Measurements from ENCODE around the gene ANXA2R. TPM values are rescaled to one million over a fixed set of nuclear protein-coding genes. Genes with fewer than 3 reads are reported as not detected.

Gene ANXA2R
- total and polyA plus RNA-seq, 5 donors from 2014 or later = 35.8 to 69.7 (median 43.3) TPM

GRCh38 chr5:43050384-43050783 lies 10.3 kb upstream of the ANXA2R start:
- H3K36me3 Mint-ChIP-seq = peaks cover 28% of the 10 kb centered on the region
- no peaks in the 10 kb centered on the region for H3K27me3 ChIP-seq (ENCODE audit: control insufficient read depth, insufficient read depth, low read length)
- H3K27ac ChIP-seq (ENCODE audit: insufficient read depth, low read length, poor library complexity, severe bottlenecking) = no peak overlapping the region
- no peak overlapping the region for H3K4me3 Mint-ChIP-seq
- peaks cover 0 to 5% (median 0%) of the 10 kb centered on the region in 7 donors for H3K9me3 Mint-ChIP-seq
- no peaks in the 10 kb centered on the region for H3K9me3 ChIP-seq (ENCODE audit: control insufficient read depth in 2 of 2, low read length in 2 of 2)
- peaks cover 4 to 24% (median 10%) of the 10 kb centered on the region in 4 donors for H3K4me1 Mint-ChIP-seq
- no peaks in the 10 kb centered on the region for H3K4me1 ChIP-seq (ENCODE audit: control insufficient read depth, insufficient read depth, low read length, poor library complexity, severe bottlenecking)
- no peak overlapping the region for H3K4me3 ChIP-seq (ENCODE audit: low read depth, low read length)
- H3K27ac Mint-ChIP-seq = no peak overlapping the region
- no peaks in the 10 kb centered on the region for H3K27me3 Mint-ChIP-seq
- DNase-seq (no peak), ATAC-seq (ENCODE audit: low read depth in 2 of 2) (no peak)
- H3K36me3 ChIP-seq (ENCODE audit: control insufficient read depth, insufficient read depth, low read length) = peaks cover 7% of the 10 kb centered on the region

- no peak overlapping the region for H3K4me3 Mint-ChIP-seq
- H3K27ac ChIP-seq (ENCODE audit: insufficient read depth, low read length, poor library complexity, severe bottlenecking) = no peak overlapping the region
- no peak for ATAC-seq (ENCODE audit: low read depth in 2 of 2)
- no peaks in the 10 kb centered on the region for H3K27me3 Mint-ChIP-seq
- H3K9me3 ChIP-seq (ENCODE audit: control insufficient read depth in 2 of 2, low read length in 2 of 2) = no peaks in the 10 kb centered on the region
- H3K4me1 Mint-ChIP-seq = peaks cover 4 to 33% (median 20%) of the 10 kb centered on the region in 4 donors
- H3K4me1 ChIP-seq (ENCODE audit: control insufficient read depth, insufficient read depth, low read length, poor library complexity, severe bottlenecking) = peaks cover 9% of the 10 kb centered on the region
- H3K4me3 ChIP-seq (ENCODE audit: low read depth, low read length) = no peak overlapping the region
- no peak overlapping the region for H3K27ac Mint-ChIP-seq
- DNase-seq = no peak
- H3K36me3 Mint-ChIP-seq = peaks cover 34% of the 10 kb centered on the region
- H3K9me3 Mint-ChIP-seq = peaks cover 0 to 2% (median under 1%) of the 10 kb centered on the region in 7 donors
- H3K27me3 ChIP-seq (ENCODE audit: control insufficient read depth, insufficient read depth, low read length) = no peaks in the 10 kb centered on the region
- peaks cover 13% of the 10 kb centered on the region for H3K36me3 ChIP-seq (ENCODE audit: control insufficient read depth, insufficient read depth, low read length)
These were observed 9.1 kb upstream of the ANXA2R start for GRCh38 chr5:43049236-43049635.

- peaks cover 4% of the 10 kb centered on the region for H3K27me3 Mint-ChIP-seq
- peaks cover 24% of the 10 kb centered on the region for H3K36me3 Mint-ChIP-seq
- peaks cover 4 to 48% (median 27%) of the 10 kb centered on the region in 4 donors for H3K4me1 Mint-ChIP-seq
- no peaks in the 10 kb centered on the region for H3K9me3 ChIP-seq (ENCODE audit: control insufficient read depth in 2 of 2, low read length in 2 of 2)
- ATAC-seq (ENCODE audit: low read depth in 2 of 2) (no peak), DNase-seq (no peak)
- no peak overlapping the region for H3K4me3 ChIP-seq (ENCODE audit: low read depth, low read length)
- peaks cover 0 to 2% (median 0%) of the 10 kb centered on the region in 7 donors for H3K9me3 Mint-ChIP-seq
- peaks cover 10% of the 10 kb centered on the region for H3K36me3 ChIP-seq (ENCODE audit: control insufficient read depth, insufficient read depth, low read length)
- H3K27ac ChIP-seq (ENCODE audit: insufficient read depth, low read length, poor library complexity, severe bottlenecking) = no peak overlapping the region
- H3K4me1 ChIP-seq (ENCODE audit: control insufficient read depth, insufficient read depth, low read length, poor library complexity, severe bottlenecking) = peaks cover 15% of the 10 kb centered on the region
- H3K27me3 ChIP-seq (ENCODE audit: control insufficient read depth, insufficient read depth, low read length) = no peaks in the 10 kb centered on the region
- H3K4me3 Mint-ChIP-seq = peak overlapping the region in 1 of 4 donors; percentile 89
- peak overlapping the region in 1 of 3 donors; percentile 28 for H3K27ac Mint-ChIP-seq
These were observed 6.4 kb upstream of the ANXA2R start for GRCh38 chr5:43046474-43046873.

GRCh38 chr5:43045236-43045635 lies 5.1 kb upstream of the ANXA2R start:
- DNase-seq (no peak), ATAC-seq (ENCODE audit: low read depth in 2 of 2) (no peak)
- H3K27ac ChIP-seq (ENCODE audit: insufficient read depth, low read length, poor library complexity, severe bottlenecking) = no peak overlapping the region
- peaks cover 0 to 2% (median 0%) of the 10 kb centered on the region in 7 donors for H3K9me3 Mint-ChIP-seq
- peak overlapping the region in 1 of 3 donors; percentile 84 for H3K27ac Mint-ChIP-seq
- peaks cover 24% of the 10 kb centered on the region for H3K4me1 ChIP-seq (ENCODE audit: control insufficient read depth, insufficient read depth, low read length, poor library complexity, severe bottlenecking)
- peaks cover 4 to 48% (median 29%) of the 10 kb centered on the region in 4 donors for H3K4me1 Mint-ChIP-seq
- H3K4me3 Mint-ChIP-seq = peak overlapping the region; percentile 16 to 73 (median 60)
- H3K9me3 ChIP-seq (ENCODE audit: control insufficient read depth in 2 of 2, low read length in 2 of 2) = no peaks in the 10 kb centered on the region
- peaks cover 20% of the 10 kb centered on the region for H3K36me3 Mint-ChIP-seq
- H3K27me3 ChIP-seq (ENCODE audit: control insufficient read depth, insufficient read depth, low read length) = no peaks in the 10 kb centered on the region
- H3K4me3 ChIP-seq (ENCODE audit: low read depth, low read length) = no peak overlapping the region
- peaks cover 12% of the 10 kb centered on the region for H3K27me3 Mint-ChIP-seq
- peaks cover 7% of the 10 kb centered on the region for H3K36me3 ChIP-seq (ENCODE audit: control insufficient read depth, insufficient read depth, low read length)

GRCh38 chr5:43044181-43044914 lies 4.2 kb upstream of the ANXA2R start:
- Histone ChIP-seq H3K4me1 (ENCODE audit: control insufficient read depth, insufficient read depth, low read length, poor library complexity, severe bottlenecking) (peaks cover 25% of the 10 kb centered on the region), H3K36me3 (ENCODE audit: control insufficient read depth, insufficient read depth, low read length) (peaks cover 7% of the 10 kb centered on the region), H3K4me3 (ENCODE audit: low read depth, low read length) (no peak overlapping the region), H3K27me3 (ENCODE audit: control insufficient read depth, insufficient read depth, low read length) (no peaks in the 10 kb centered on the region), H3K9me3 (ENCODE audit: control insufficient read depth in 2 of 2, low read length in 2 of 2) (no peaks in the 10 kb centered on the region), H3K27ac (ENCODE audit: insufficient read depth, low read length, poor library complexity, severe bottlenecking) (no peak overlapping the region)
- H3K27ac Mint-ChIP-seq = peak overlapping the region in 1 of 3 donors; percentile 84
- peaks cover 17% of the 10 kb centered on the region for H3K27me3 Mint-ChIP-seq
- H3K9me3 Mint-ChIP-seq = peaks cover 0 to 2% (median 0%) of the 10 kb centered on the region in 7 donors
- peaks cover 13% of the 10 kb centered on the region for H3K36me3 Mint-ChIP-seq
- DNase-seq (no peak), ATAC-seq (ENCODE audit: low read depth in 2 of 2) (no peak)
- peak overlapping the region; percentile 38 to 73 (median 60) for H3K4me3 Mint-ChIP-seq
- peaks cover 4 to 45% (median 33%) of the 10 kb centered on the region in 4 donors for H3K4me1 Mint-ChIP-seq

GRCh38 chr5:43043400-43043756 lies 3.3 kb upstream of the ANXA2R start:
- Mint-ChIP-seq H3K36me3 (peaks cover 12% of the 10 kb centered on the region), H3K9me3 (peaks cover 0 to 2% (median 0%) of the 10 kb centered on the region in 7 donors), H3K4me3 (peak overlapping the region; percentile 97 to 100 (median 100)), H3K27me3 (peaks cover 17% of the 10 kb centered on the region), H3K4me1 (peaks cover 4 to 46% (median 34%) of the 10 kb centered on the region in 4 donors), H3K27ac (peak overlapping the region; percentile 99 to 100 (median 99))
- DNase-seq (no peak), ATAC-seq (ENCODE audit: low read depth in 2 of 2) (no peak)
- Histone ChIP-seq H3K36me3 (ENCODE audit: control insufficient read depth, insufficient read depth, low read length) (peaks cover 7% of the 10 kb centered on the region), H3K9me3 (ENCODE audit: control insufficient read depth in 2 of 2, low read length in 2 of 2) (no peaks in the 10 kb centered on the region), H3K27ac (ENCODE audit: insufficient read depth, low read length, poor library complexity, severe bottlenecking) (peak overlapping the region; percentile 95), H3K4me3 (ENCODE audit: low read depth, low read length) (peak overlapping the region; percentile 100), H3K4me1 (ENCODE audit: control insufficient read depth, insufficient read depth, low read length, poor library complexity, severe bottlenecking) (peaks cover 30% of the 10 kb centered on the region), H3K27me3 (ENCODE audit: control insufficient read depth, insufficient read depth, low read length) (no peaks in the 10 kb centered on the region)

GRCh38 chr5:43042626-43043399 lies 2.7 kb upstream of the ANXA2R start:
- peak in 1 of 2 donors; percentile 4 for ATAC-seq (ENCODE audit: low read depth in 2 of 2)

More at GRCh38 chr5:43042626-43043399, 2.7 kb upstream of the ANXA2R start:
- Histone ChIP-seq H3K27ac (ENCODE audit: insufficient read depth, low read length, poor library complexity, severe bottlenecking) (peak overlapping the region; percentile 95), H3K36me3 (ENCODE audit: control insufficient read depth, insufficient read depth, low read length) (peaks cover 7% of the 10 kb centered on the region), H3K27me3 (ENCODE audit: control insufficient read depth, insufficient read depth, low read length) (no peaks in the 10 kb centered on the region), H3K4me1 (ENCODE audit: control insufficient read depth, insufficient read depth, low read length, poor library complexity, severe bottlenecking) (peaks cover 35% of the 10 kb centered on the region), H3K9me3 (ENCODE audit: control insufficient read depth in 2 of 2, low read length in 2 of 2) (no peaks in the 10 kb centered on the region), H3K4me3 (ENCODE audit: low read depth, low read length) (peak overlapping the region; percentile 100)
- Mint-ChIP-seq H3K27me3 (peaks cover 17% of the 10 kb centered on the region), H3K4me3 (peak overlapping the region; percentile 97 to 100 (median 100)), H3K36me3 (peaks cover 9% of the 10 kb centered on the region), H3K9me3 (peaks cover 0 to 4% (median 0%) of the 10 kb centered on the region in 7 donors), H3K27ac (peak overlapping the region; percentile 99 to 100 (median 99)), H3K4me1 (peaks cover 7 to 50% (median 34%) of the 10 kb centered on the region in 4 donors)
- peak; percentile 45 to 86 (median 69) for DNase-seq

All from CD4-positive, CD25-positive, alpha-beta regulatory T cell (primary cell).